Testis (tissue), 2 donors: Measurements from ENCODE around the gene FRYL.

Source experiments
- POLR2A ChIP-seq: fragments of 450-650 bp; IDR thresholded peaks from one replicate; pipeline ENCODE4 v1.6.1; 2017; ENCODE audit warnings: antibody characterized with exemption, mild to moderate bottlenecking, moderate library complexity
- TF ChIP-seq, protein P1 (sequence below), 3 experiments: fragments of 450-650 bp in 2 of 3; fragments of 200-600 bp in 1 of 3; sonication (generic) in 1 of 3; IDR thresholded peaks; one replicate each; pipeline ENCODE4 v1.5.1; 2016 to 2019; ENCODE audit warnings: antibody characterized with exemption in 3 of 3, mild to moderate bottlenecking in 2 of 3, moderate library complexity in 1 of 3

DNA sequence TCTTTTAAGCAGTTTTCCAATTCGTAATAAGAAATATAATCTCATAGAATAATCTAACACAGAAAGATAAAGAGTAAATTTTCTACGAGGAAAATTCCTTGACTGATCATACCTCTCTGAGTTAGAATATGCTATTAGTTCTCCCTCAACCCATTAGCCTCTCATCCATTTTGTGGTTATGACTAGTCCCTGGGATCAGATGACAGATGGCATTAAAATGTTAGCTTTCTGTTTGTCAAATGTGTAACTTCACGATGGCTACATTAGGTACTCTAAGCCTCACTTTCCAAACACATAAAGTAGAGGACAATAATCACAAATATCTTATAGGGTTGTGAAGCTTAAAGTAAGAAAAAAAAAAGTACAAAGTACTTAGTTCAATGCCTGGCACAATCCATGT lies 177.9 kb downstream of the FRYL start:
- no peak for TF ChIP-seq POLR2A
- TF ChIP-seq, protein P1, sequence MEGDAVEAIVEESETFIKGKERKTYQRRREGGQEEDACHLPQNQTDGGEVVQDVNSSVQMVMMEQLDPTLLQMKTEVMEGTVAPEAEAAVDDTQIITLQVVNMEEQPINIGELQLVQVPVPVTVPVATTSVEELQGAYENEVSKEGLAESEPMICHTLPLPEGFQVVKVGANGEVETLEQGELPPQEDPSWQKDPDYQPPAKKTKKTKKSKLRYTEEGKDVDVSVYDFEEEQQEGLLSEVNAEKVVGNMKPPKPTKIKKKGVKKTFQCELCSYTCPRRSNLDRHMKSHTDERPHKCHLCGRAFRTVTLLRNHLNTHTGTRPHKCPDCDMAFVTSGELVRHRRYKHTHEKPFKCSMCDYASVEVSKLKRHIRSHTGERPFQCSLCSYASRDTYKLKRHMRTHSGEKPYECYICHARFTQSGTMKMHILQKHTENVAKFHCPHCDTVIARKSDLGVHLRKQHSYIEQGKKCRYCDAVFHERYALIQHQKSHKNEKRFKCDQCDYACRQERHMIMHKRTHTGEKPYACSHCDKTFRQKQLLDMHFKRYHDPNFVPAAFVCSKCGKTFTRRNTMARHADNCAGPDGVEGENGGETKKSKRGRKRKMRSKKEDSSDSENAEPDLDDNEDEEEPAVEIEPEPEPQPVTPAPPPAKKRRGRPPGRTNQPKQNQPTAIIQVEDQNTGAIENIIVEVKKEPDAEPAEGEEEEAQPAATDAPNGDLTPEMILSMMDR (IDR thresholded peaks at IDR 0.05): no peak
